GM18873 (cell line): ENCODE results near the gene EVX2.

ENCODE experiments used
- ATAC-seq: cut with Tn5 transposase; IDR thresholded peaks from one replicate; pipeline ENCODE4 v1.9.1; 2021; ENCODE audit warnings: mild to moderate bottlenecking, moderate library complexity, moderate number of reproducible peaks; ENCODE audit not compliant: unreplicated experiment, low FRiP score

EVX2 gene

GRCh38 chr2:176071330-176072291 is 12.2 kb downstream of the EVX2 start:
- ATAC-seq: no peak

GRCh38 chr2:176068419-176068832 is 15.3 kb downstream of the EVX2 start:
- ATAC-seq: no peak

GRCh38 chr2:176067589-176068418 is 16.0 kb downstream of the EVX2 start:
- no peak for ATAC-seq

GRCh38 chr2:176066645-176067588 is 16.8 kb downstream of the EVX2 start:
- no peak for ATAC-seq

GRCh38 chr2:176063958-176064357 is 19.8 kb downstream of the EVX2 start:
- ATAC-seq: no peak

- no peak for ATAC-seq
These were observed 27.4 kb downstream of the EVX2 start for GRCh38 chr2:176056406-176056805.

- no peak for ATAC-seq
These were observed 44.4 kb downstream of the EVX2 start for GRCh38 chr2:176039375-176039774.

GRCh38 chr2:176038694-176039093 is 45.1 kb downstream of the EVX2 start:
- no peak for ATAC-seq

GRCh38 chr2:176035013-176035691 is 48.6 kb downstream of the EVX2 start:
- no peak for ATAC-seq

GRCh38 chr2:176027806-176028205 is 56.0 kb downstream of the EVX2 start:
- no peak for ATAC-seq
